H1 (cell line): Measurements from ENCODE around the gene ZNF407. TPM values are rescaled to one million over a fixed set of nuclear protein-coding genes. Genes with fewer than 3 reads are reported as not detected.

Source experiments
- BCL11A ChIP-seq, 2 experiments: IDR thresholded peaks; one replicate each; pipeline ENCODE4 v1.6.1; 2011; ENCODE audit warnings: low read depth in 2 of 2, low read length in 2 of 2, mild to moderate bottlenecking in 2 of 2
- CBX5 ChIP-seq: fragments of 300-800, 300-1000 bp; sonication (generic); IDR thresholded peaks from 2 replicates; pipeline ENCODE4 v1.7.1; 2016; ENCODE audit warnings: antibody characterized with exemption, low read length, low read depth
- CBX8 ChIP-seq: fragments of 300-800, 300-1000 bp; sonication (generic); IDR thresholded peaks from 2 replicates; pipeline ENCODE4 v1.7.1; 2016; ENCODE audit warnings: low read depth, low read length, borderline replicate concordance
- CHD7 ChIP-seq: fragments of 300-600 bp; sonication (generic); IDR thresholded peaks from 2 replicates; pipeline ENCODE4 v1.7.1; 2012; ENCODE audit warnings: low read length, moderate library complexity, mild to moderate bottlenecking, inconsistent platforms; ENCODE audit not compliant: insufficient replicate concordance
- POLR2A ChIP-seq, 2 experiments: IDR thresholded peaks; 1 replicate in 1 of 2; 2 replicates in 1 of 2; pipeline ENCODE4 v1.6.1; 2011; ENCODE audit warnings: low read depth in 2 of 2, low read length in 2 of 2, mild to moderate bottlenecking in 2 of 2; ENCODE audit errors: control extremely low read depth in 1 of 2
- POU5F1 ChIP-seq: IDR thresholded peaks from 2 replicates; pipeline ENCODE4 v1.6.1; 2011; ENCODE audit warnings: low read depth, mild to moderate bottlenecking, low read length, moderate library complexity
- polyA plus RNA-seq, 7 experiments: library from polyadenylated mRNA; depleted of rRNA in 3 of 7; stranded (reverse) in 5 of 7; unstranded in 2 of 7; fragments of >200 nt in 5 of 7; fragments of 200-250 nt in 2 of 7; gene quantifications; 1 replicate in 5 of 7; 2 replicates in 1 of 7; 4 replicates in 1 of 7; pipeline versions ENCODE4 v1.2.1 to v1.2.3, GENCODE V29; 2011 to 2013; ENCODE audit warnings: missing spikeins in 2 of 7, mixed read lengths in 2 of 7
- total RNA-seq: library from RNA; stranded (reverse); fragmentation: NEBNext Ultra II Directional; extraction: Animal tissue kit (Norgen Biotek cat#: 25700); gene quantifications from 2 replicates; pipeline ENCODE4 v1.2.1, GENCODE V29; 2021

The ZNF407 gene
- total and polyA plus RNA-seq, 2 of the 8 experiments (the other 6 are each of a cell fraction or from before 2014, with no cell fraction given): 1.5 to 6.8 TPM

GRCh38 chr18:74622072-74622471 lies 24.4 kb downstream of the ZNF407 start (continued):
- TF ChIP-seq BCL11A (IDR thresholded peaks at IDR 0.05; ENCODE audit: low read depth in 2 of 2, low read length in 2 of 2) (no peak), CHD7 (no peak), CBX5 (no peak), CBX8 (no peak), POLR2A (IDR thresholded peaks at IDR 0.05; ENCODE audit: control extremely low read depth in 1 of 2, low read depth in 2 of 2, low read length in 2 of 2) (no peak), POU5F1 (no peak)
